PFSK-1 (cell line): ENCODE measurements around the gene HS6ST3.

Experiments
- SIN3A ChIP-seq: IDR thresholded peaks from 2 replicates; pipeline ENCODE4 v1.6.1; 2012; ENCODE audit warnings: mild to moderate bottlenecking, low read length, moderate library complexity, borderline replicate concordance; ENCODE audit not compliant: insufficient read depth
- TAF1 ChIP-seq: IDR thresholded peaks from 2 replicates; pipeline ENCODE4 v1.6.1; 2012; ENCODE audit warnings: low read length, control low read depth, borderline replicate concordance; ENCODE audit not compliant: insufficient read depth

GRCh38 chr13:96533408-96533807 is 443.5 kb downstream of the HS6ST3 start:
- TF ChIP-seq SIN3A: no peak
- TF ChIP-seq TAF1: no peak
